DND-41 (cell line): ENCODE results near the gene BTBD10.

ENCODE experiments used
- EZH2 ChIP-seq: IDR thresholded peaks from 3 replicates; pipeline ENCODE4 v1.6.1; 2012; ENCODE audit warnings: borderline replicate concordance, low read depth, mild to moderate bottlenecking, moderate library complexity, low read length, inconsistent platforms; ENCODE audit not compliant: severe bottlenecking
- TF ChIP-seq, protein P1 (sequence below): IDR thresholded peaks from 2 replicates; pipeline ENCODE4 v1.5.1; 2012; ENCODE audit warnings: borderline replicate concordance, low read length, moderate library complexity, mild to moderate bottlenecking; ENCODE audit not compliant: poor library complexity, severe bottlenecking; ENCODE audit errors: extremely low read depth

DNA sequence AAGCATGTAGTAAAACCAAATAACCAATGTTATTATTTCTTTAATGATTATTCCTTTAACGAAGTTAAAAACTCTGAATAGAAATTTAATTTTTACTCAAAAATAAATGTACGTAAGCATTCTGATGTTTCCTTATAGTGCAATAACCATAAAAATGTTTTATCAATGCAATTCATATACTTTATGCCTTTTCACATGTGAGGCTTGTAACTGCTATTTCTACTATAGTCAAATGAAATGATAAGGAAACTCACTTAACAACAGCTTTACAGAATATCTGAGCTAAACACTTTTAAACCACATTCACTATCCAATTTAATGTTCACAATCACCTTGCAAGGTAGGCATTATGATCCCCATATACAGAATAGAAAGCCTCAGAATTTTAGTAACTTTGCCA is 17.4 kb downstream of the BTBD10 start:
- TF ChIP-seq, protein P1, sequence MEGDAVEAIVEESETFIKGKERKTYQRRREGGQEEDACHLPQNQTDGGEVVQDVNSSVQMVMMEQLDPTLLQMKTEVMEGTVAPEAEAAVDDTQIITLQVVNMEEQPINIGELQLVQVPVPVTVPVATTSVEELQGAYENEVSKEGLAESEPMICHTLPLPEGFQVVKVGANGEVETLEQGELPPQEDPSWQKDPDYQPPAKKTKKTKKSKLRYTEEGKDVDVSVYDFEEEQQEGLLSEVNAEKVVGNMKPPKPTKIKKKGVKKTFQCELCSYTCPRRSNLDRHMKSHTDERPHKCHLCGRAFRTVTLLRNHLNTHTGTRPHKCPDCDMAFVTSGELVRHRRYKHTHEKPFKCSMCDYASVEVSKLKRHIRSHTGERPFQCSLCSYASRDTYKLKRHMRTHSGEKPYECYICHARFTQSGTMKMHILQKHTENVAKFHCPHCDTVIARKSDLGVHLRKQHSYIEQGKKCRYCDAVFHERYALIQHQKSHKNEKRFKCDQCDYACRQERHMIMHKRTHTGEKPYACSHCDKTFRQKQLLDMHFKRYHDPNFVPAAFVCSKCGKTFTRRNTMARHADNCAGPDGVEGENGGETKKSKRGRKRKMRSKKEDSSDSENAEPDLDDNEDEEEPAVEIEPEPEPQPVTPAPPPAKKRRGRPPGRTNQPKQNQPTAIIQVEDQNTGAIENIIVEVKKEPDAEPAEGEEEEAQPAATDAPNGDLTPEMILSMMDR: no peak
- no peak for TF ChIP-seq EZH2
